ENCODE data around the gene SYNGAP1. TPM values are rescaled to one million over a fixed set of nuclear protein-coding genes. Genes with fewer than 3 reads are reported as not detected.

SYNGAP1 gene
- polyA plus RNA-seq, 1 donor (not counting 4 experiments of a cell fraction or from before 2014, with no cell fraction given): 2.1 TPM

GRCh38 chr6:33488339-33488738 lies 68.5 kb downstream of the SYNGAP1 start:
- no peak for FAIRE-seq
- no peaks in the 10 kb centered on the region for H3K4me1 ChIP-seq (ENCODE audit: control insufficient read depth, extremely low read depth, insufficient read depth, low read length)
- no peak for DNase-seq (ENCODE audit: low read depth, low spot score)
- no peaks in the 10 kb centered on the region for H3K9me1 ChIP-seq (ENCODE audit: control insufficient read depth, extremely low read depth, insufficient read depth, low read length)
- H3K27me3 ChIP-seq (ENCODE audit: control insufficient read depth, extremely low read depth, insufficient read depth, low read length): no peaks in the 10 kb centered on the region
- dilution Hi-C loops (cut with MboI; ENCODE audit: extremely low pct_ligation_motif_present, low sequenced_read_pairs): no loop called here
- no peak overlapping the region for H3K9ac ChIP-seq (ENCODE audit: control insufficient read depth, extremely low read depth, insufficient read depth, low read length)
- H4K20me1 ChIP-seq (ENCODE audit: control insufficient read depth, extremely low read depth, insufficient read depth, low read length): no peaks in the 10 kb centered on the region
- no peaks in the 10 kb centered on the region for H3K9me3 ChIP-seq (ENCODE audit: control insufficient read depth, low read depth, low read length)
- H3K79me2 ChIP-seq (ENCODE audit: control insufficient read depth, insufficient read depth, low read length): no peaks in the 10 kb centered on the region
- H3K4me3 ChIP-seq (ENCODE audit: control insufficient read depth in 2 of 3, extremely low read depth in 1 of 3, insufficient read depth in 2 of 3, low read depth in 1 of 3, low read length in 3 of 3): no peak overlapping the region
- no peak overlapping the region for H3K4me2 ChIP-seq (ENCODE audit: control insufficient read depth, extremely low read depth, insufficient read depth, low read depth, low read length)
- H2AFZ ChIP-seq (ENCODE audit: control insufficient read depth, low read length): no peak overlapping the region
- no peak for TF ChIP-seq EZH2 (IDR thresholded peaks at IDR 0.05; ENCODE audit: low read length)
- no peak overlapping the region for H3K27ac ChIP-seq (ENCODE audit: control insufficient read depth, insufficient read depth, low read length)
- H3K36me3 ChIP-seq (ENCODE audit: control insufficient read depth in 2 of 2, extremely low read depth in 1 of 2, insufficient read depth in 2 of 2, low read length in 2 of 2): no peaks in the 10 kb centered on the region

- Histone ChIP-seq H3K4me1 (ENCODE audit: control insufficient read depth, extremely low read depth, insufficient read depth, low read length) (no peaks in the 10 kb centered on the region), H3K9me1 (ENCODE audit: control insufficient read depth, extremely low read depth, insufficient read depth, low read length) (no peaks in the 10 kb centered on the region), H3K79me2 (ENCODE audit: control insufficient read depth, insufficient read depth, low read length) (no peaks in the 10 kb centered on the region), H3K27ac (ENCODE audit: control insufficient read depth, insufficient read depth, low read length) (no peak overlapping the region), H3K9ac (ENCODE audit: control insufficient read depth, extremely low read depth, insufficient read depth, low read length) (no peak overlapping the region), H3K4me2 (ENCODE audit: control insufficient read depth, extremely low read depth, insufficient read depth, low read depth, low read length) (no peak overlapping the region), H4K20me1 (ENCODE audit: control insufficient read depth, extremely low read depth, insufficient read depth, low read length) (no peaks in the 10 kb centered on the region), H3K4me3 (ENCODE audit: control insufficient read depth in 2 of 3, extremely low read depth in 1 of 3, insufficient read depth in 2 of 3, low read depth in 1 of 3, low read length in 3 of 3) (no peak overlapping the region), H3K9me3 (ENCODE audit: control insufficient read depth, low read depth, low read length) (no peaks in the 10 kb centered on the region), H3K36me3 (ENCODE audit: control insufficient read depth in 2 of 2, extremely low read depth in 1 of 2, insufficient read depth in 2 of 2, low read length in 2 of 2) (no peaks in the 10 kb centered on the region), H3K27me3 (ENCODE audit: control insufficient read depth, extremely low read depth, insufficient read depth, low read length) (no peaks in the 10 kb centered on the region), H2AFZ (ENCODE audit: control insufficient read depth, low read length) (no peak overlapping the region)
- dilution Hi-C loops (cut with MboI; ENCODE audit: extremely low pct_ligation_motif_present, low sequenced_read_pairs): no loop called here
- FAIRE-seq (no peak), DNase-seq (ENCODE audit: low read depth, low spot score) (no peak)
- TF ChIP-seq CTCF (optimal IDR thresholded peaks at IDR 0.05 in 1 of 3, IDR thresholded peaks at IDR 0.05 in 1 of 3, conservative IDR thresholded peaks at IDR 0.05 in 1 of 3; ENCODE audit: extremely low read depth in 1 of 3, insufficient read depth in 2 of 3, low read length in 3 of 3) (no peak), EZH2 (IDR thresholded peaks at IDR 0.05; ENCODE audit: low read length) (no peak)
Measured at GRCh38 chr6:33490198-33490597, 70.3 kb downstream of the SYNGAP1 start.

- Histone ChIP-seq H3K9me1 (ENCODE audit: control insufficient read depth, extremely low read depth, insufficient read depth, low read length) (no peaks in the 10 kb centered on the region), H2AFZ (ENCODE audit: control insufficient read depth, low read length) (no peak overlapping the region), H3K27me3 (ENCODE audit: control insufficient read depth, extremely low read depth, insufficient read depth, low read length) (no peaks in the 10 kb centered on the region), H3K4me1 (ENCODE audit: control insufficient read depth, extremely low read depth, insufficient read depth, low read length) (no peaks in the 10 kb centered on the region), H3K9me3 (ENCODE audit: control insufficient read depth, low read depth, low read length) (no peaks in the 10 kb centered on the region), H4K20me1 (ENCODE audit: control insufficient read depth, extremely low read depth, insufficient read depth, low read length) (no peaks in the 10 kb centered on the region), H3K9ac (ENCODE audit: control insufficient read depth, extremely low read depth, insufficient read depth, low read length) (no peak overlapping the region), H3K4me3 (ENCODE audit: control insufficient read depth in 2 of 3, extremely low read depth in 1 of 3, insufficient read depth in 2 of 3, low read depth in 1 of 3, low read length in 3 of 3) (no peak overlapping the region), H3K4me2 (ENCODE audit: control insufficient read depth, extremely low read depth, insufficient read depth, low read depth, low read length) (no peak overlapping the region), H3K79me2 (ENCODE audit: control insufficient read depth, insufficient read depth, low read length) (no peaks in the 10 kb centered on the region), H3K27ac (ENCODE audit: control insufficient read depth, insufficient read depth, low read length) (no peak overlapping the region), H3K36me3 (ENCODE audit: control insufficient read depth in 2 of 2, extremely low read depth in 1 of 2, insufficient read depth in 2 of 2, low read length in 2 of 2) (no peaks in the 10 kb centered on the region)
- TF ChIP-seq CTCF (optimal IDR thresholded peaks at IDR 0.05 in 1 of 3, IDR thresholded peaks at IDR 0.05 in 1 of 3, conservative IDR thresholded peaks at IDR 0.05 in 1 of 3; ENCODE audit: extremely low read depth in 1 of 3, insufficient read depth in 2 of 3, low read length in 3 of 3) (no peak), EZH2 (IDR thresholded peaks at IDR 0.05; ENCODE audit: low read length) (no peak)
- DNase-seq (ENCODE audit: low read depth, low spot score): no peak
- no peak for FAIRE-seq
- dilution Hi-C loops (cut with MboI; ENCODE audit: extremely low pct_ligation_motif_present, low sequenced_read_pairs): no loop called here
Measured at GRCh38 chr6:33490621-33491020, 70.8 kb downstream of the SYNGAP1 start.
